T47D (cell line): Measurements from ENCODE around the gene KRT15.
"Not testable (repeated sequence)": the region's sequence is repeated elsewhere in the genome, so short reads cannot be mapped to it uniquely, and the experiment has no call there.

Experiments used
- DNase-seq, 2 experiments: peaks; one replicate each; pipeline versions ENCODE4 v3.0.0 to v3.0.0-alpha.2; 2011 to 2012; ENCODE audit warnings: low read depth in 1 of 2, low spot score in 1 of 2
- JUND ChIP-seq: IDR thresholded peaks from 2 replicates; pipeline ENCODE4 v1.6.1; 2012; ENCODE audit warnings: low read depth
- in situ Hi-C: cut with HindIII; loops from 2 replicates; pipeline ENCODE4 v1.10.0; 2016; ENCODE audit warnings: low sequenced_read_pairs, low pct_unique_long_range_greater_than_20kb

KRT15 gene

DNA sequence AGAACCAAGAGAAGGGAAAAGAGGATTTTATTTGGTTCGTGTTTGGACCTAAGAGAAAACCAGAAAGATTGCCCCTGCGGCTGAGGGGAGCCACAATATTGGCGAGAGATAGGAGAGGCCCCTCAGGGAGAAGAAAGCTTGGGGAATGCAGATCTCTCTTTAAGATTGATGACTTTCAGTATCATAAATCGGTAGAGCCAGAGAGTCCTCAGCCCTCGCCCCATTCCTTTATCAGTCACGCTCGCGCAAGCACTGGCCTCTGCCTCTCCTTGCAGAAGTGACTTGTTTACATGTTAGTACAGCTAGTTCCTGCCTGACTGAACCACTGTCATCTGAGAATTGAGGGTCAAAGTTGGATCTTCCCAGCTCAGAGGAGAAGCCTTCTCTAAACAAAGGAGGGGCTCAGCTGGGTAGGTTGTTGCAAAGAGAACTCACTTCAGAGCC, 30.9 kb upstream of the KRT15 start:
- no peak for DNase-seq
- TF ChIP-seq JUND, result no peak
- in situ Hi-C loops, result no loop called here

DNA sequence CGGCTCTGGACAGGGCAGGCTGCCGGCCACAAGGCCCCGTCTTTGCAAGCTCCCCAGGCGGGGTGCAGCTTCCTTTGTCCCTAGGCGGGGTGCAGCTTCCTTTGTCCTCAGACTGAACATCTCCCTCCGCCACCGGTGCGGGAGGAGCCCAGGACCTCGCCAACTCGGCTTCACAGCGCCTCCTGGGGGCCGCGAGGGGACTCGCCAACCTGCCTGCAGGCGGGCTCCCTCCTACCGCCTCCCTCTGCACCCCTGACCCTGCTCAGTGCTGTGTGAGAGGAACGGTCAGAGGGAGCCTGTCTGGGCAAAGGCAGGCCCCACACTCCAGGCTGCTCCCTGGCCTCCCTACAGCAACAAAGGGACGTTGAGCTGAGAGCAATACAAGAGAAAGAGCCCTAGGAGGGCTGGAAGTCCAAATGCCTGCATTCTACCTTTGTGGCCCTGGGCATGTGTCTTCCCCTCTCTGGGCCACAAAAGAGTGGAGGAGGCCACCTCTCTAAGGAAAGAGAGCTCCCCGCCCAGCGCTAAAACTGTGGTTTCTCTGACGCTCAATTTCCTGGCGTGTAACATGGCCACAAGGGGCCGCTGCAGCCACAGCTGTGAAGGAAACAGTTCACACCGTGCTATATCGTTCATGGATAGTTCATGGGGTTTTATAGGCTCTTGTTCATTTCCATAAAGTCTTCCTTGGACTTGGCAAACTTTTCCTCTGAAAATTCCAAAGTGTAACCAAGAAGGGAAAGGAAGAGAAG, 30.3 kb upstream of the KRT15 start:
- DNase-seq, result peak; percentile 81 to 97
- in situ Hi-C loops, result no loop called here
- TF ChIP-seq JUND, result no peak

DNA sequence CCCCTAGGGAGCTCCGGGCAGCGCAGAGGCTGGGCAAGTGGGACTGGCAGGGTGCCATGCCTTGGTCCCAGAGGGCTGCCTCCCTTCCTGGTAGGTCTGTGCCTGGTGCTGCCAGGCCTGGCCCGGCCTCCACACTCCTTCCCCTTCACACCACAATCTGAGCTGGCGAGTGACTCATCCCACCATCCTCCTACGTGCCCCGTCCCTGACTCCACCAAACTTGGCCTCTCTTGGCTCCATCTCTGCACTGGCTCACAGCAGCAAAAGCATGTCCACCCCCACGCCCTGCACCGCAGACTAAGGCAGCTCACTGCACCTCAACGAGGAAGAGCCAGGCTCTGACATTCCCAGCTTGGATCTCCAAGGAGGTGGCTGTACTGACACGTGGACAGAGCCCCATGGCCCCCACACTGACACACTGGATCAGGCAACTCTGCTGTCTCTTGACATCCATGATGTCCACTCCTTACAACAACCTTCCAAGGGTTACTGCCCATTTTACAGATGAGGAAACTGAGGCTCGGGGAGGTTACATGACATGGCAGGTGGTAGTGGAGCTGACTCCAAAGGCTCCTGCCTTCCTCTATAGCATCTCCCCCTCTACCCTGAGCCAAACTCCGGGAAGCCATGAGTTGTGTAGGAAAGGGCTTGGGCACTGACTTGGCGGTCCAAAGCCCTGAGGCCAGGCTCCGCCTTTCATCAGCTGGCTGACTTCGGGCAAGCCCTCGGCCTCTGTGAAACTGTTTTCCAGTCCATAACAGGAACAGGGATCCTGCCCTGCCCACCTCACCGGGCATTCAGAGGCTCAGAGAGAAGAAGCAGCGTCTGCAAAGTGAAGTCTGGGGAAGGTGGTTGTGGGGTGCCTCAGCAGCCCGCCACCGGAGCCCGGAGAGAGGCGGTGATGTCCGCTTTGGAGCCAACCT, 29.5 kb upstream of the KRT15 start:
- in situ Hi-C loops, result no loop called here
- DNase-seq, result peak; percentile 53 to 94

DNA sequence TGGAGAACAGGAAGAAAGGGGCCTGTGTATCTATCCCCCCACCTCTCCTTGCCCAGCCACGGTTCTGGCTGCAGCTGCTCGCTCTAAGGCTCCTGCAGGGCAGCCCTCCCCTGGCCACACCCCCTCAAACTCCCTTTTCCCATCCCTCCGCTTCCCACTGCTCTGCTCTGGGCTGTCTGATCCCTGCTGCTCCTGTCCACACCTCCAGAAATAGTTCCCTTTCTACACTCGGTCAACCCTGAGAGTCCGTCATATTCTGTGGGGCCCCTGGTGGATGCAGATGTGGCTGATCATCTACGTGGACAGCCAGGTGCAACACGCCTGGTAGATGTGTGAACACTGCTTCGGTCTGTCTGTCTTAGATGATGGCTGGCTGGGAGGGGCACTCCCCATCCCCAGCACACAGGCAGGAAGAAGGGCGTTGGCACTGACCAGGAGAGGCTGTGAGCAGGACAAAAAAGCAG, 28.7 kb upstream of the KRT15 start:
- no peak for TF ChIP-seq JUND
- in situ Hi-C loops, result no loop called here
- DNase-seq, result peak; percentile 53 to 91

More for the DNA sequence above, 29.5 kb upstream of the KRT15 start:
- TF ChIP-seq JUND, result no peak

DNA sequence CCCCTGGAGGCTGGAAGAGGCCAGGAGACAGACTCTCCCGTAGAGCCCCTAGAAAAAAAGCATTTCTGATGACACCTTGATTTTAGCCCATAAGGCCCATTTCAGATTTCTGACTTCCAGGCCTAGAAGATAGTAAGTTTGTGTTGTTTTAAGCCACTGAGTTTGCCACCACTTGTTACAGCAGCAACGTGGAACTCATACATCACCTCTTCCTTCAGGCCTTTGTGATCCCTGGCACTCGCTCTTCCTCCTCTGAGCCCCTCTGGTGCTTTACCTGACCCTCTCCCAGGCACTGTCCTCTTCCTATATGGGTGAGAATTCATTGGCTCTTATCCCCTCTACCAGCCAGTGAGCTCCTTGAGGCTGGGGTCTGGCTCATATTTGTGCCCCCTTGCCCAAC, 28.1 kb upstream of the KRT15 start:
- no peak for TF ChIP-seq JUND
- DNase-seq, result no peak
- in situ Hi-C loops, result no loop called here

DNA sequence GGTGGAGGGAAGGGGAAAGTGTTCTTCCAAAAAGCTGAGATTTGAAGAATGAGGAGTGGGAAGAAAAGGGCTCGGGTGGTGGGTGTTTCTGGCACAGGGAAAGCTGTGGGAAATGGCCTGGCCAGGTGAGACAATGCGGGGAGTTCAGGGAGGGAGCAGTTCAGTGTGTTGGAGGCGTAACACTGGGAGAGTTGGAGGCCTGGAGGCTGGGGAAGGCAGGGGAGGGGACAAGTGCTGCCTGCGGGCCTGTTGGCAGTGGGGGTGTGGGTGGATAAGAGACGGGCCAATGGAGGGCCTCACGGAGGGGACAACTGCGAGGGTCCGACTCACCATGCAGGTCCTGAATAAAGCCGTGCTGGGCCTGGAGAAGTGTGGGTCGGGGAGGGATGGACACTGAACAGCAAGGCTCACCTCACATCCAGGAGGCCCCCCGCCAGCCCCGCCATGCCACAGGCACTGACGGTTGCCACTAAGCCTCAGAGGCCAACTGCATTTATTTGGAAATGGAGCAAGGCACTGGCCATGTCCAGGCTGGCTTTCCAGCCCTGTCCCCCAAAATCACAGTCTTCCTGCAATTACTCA, 27.2 kb upstream of the KRT15 start:
- in situ Hi-C loops, result no loop called here
- no peak for DNase-seq
- TF ChIP-seq JUND, result no peak

DNA sequence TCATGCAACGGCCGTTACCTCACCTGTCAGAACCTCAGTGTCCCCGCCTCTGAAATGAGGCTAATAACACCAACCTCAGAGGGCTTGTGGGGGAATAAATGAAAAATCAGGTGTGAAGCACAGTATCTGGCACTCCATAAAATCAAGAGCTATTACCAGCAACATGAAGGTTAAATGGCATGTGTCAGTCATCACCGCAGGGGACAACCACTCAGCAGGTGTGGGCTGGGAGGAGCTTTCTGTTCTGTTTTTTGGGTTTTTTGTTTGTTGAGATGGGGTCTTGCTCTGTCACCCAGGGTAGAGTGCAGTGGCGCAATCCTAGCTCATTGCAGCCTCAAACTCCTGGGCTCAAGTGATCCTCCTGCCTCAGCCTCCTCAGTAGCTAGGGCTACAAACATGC, 26.2 kb upstream of the KRT15 start:
- no peak for DNase-seq
- in situ Hi-C loops, result no loop called here
- no peak for TF ChIP-seq JUND

DNA sequence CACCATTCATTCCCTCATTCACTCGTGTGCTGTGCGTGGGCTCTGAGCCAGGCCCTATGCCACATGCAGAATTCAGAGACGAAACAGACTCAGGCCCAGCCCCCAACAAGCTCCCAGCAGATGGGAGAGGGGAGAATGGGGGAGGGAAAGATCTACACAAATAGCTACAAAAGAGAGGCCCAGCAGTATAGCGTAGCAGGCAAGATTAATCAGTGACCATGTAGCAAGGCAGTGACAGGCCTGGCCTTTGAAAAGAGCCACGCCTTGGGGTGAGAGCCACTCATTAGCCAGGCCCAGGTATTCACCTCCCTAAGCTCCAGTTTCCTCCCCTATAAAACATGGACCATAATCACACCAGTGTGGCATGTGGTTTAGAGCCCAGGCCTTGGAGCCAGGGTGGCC, 25.8 kb upstream of the KRT15 start:
- peak in 1 of 2 experiments; percentile 20 for DNase-seq
- in situ Hi-C loops, result no loop called here
- TF ChIP-seq JUND, result no peak

DNA sequence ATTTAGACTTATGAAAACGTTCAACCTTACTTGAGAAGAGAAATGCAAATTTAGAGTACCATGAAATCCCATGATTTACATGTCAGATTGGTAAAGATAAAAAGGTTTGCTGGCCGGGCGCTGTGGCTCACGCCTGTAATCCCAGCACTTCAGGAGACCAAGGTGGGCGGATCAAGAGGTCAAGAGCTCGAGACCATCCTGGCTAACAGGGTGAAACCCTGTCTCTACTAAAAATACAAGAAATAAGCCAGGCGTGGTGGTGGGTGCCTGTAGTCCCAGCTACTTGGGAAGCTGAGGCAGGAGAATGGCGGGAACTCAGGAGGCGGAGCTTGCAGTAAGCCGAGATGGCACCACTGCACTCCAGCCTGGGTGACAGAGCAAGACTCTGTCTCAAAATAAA, 24.1 kb upstream of the KRT15 start:
- in situ Hi-C loops, DNase-seq: not testable (repeated sequence)

DNA sequence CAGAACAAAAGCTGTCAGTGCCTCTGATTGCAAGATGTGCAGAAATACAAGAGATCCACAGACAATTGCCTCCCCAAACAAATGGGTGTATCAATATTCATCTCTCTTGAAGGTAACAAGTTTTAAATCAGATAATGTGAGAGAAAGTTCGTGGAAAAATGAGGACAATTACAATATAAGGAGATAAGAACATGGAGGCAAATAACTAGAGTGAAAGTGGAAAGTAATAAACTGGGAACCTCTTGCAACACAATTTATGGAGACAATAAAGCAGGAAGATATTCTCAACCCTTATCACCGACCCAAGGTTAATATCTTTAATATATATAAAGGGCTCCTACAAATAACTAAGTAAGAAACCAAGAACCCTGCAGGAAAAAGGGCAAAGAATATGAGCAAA, 23.7 kb upstream of the KRT15 start:
- peak in 1 of 2 experiments; percentile 40 for DNase-seq
- TF ChIP-seq JUND, result no peak
- in situ Hi-C loops, result no loop called here

DNA sequence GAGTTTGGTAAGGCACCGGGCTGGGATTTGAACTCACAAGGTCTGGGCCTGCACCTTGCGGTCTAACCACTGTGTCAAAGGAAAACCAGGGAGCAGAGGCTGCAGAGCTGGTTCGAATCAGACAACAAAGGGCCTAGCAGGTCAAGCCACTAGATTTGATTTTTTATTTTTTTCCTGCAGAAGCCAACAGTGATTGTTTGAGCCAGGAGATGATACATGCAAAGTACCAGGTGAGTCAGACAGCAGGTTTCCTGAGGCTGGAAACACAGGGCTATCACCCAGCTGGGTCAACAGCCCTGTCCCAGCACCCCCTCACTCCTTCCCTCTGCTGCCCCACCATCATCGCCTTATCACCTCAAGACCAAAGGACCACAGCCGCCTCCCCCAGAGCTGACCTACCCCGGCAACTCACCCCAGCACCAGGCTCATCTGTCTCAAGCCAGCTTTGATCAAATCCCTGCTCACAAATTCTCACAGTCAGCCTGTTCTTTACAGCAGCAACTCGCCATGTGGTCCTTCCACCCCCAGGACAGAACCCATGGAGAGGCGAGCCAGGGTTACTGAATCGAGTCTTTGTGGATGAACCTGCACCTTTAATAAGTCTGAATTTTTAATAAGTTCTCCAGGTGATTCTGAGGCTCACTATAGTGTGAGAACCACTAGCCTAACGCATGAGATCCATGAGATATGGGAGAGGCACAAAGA, 22.4 kb upstream of the KRT15 start:
- DNase-seq, result peak in 1 of 2 experiments; percentile 25
- in situ Hi-C loops, result no loop called here
- no peak for TF ChIP-seq JUND
